NT2/D1 (cell line): Measurements from ENCODE around the gene MYBL2.

Experiments
- DNase-seq: peaks from one replicate; pipeline ENCODE4 v3.0.0-alpha.2; 2011; ENCODE audit warnings: low read depth, low spot score
- H3K27me3 ChIP-seq: 2 replicates; pipeline ENCODE4 v1.6.0; 2011; ENCODE audit warnings: mild to moderate bottlenecking; ENCODE audit not compliant: insufficient read length, insufficient read depth
- H3K36me3 ChIP-seq: 2 replicates; pipeline ENCODE4 v1.6.1; 2011; ENCODE audit warnings: mild to moderate bottlenecking, low read length, mixed read lengths; ENCODE audit not compliant: insufficient read depth, insufficient read length
- H3K4me1 ChIP-seq: 2 replicates; pipeline ENCODE4 v1.5.1; 2011; ENCODE audit not compliant: insufficient read depth, insufficient read length
- H3K4me3 ChIP-seq: 2 replicates; pipeline ENCODE4 v1.5.1; 2011; ENCODE audit warnings: low read depth; ENCODE audit not compliant: insufficient read length
- H3K9ac ChIP-seq: 2 replicates; pipeline ENCODE4 v1.6.0; 2011; ENCODE audit warnings: low read depth; ENCODE audit not compliant: insufficient read length
- H3K9me3 ChIP-seq: 2 replicates; pipeline ENCODE4 v1.5.1; 2011; ENCODE audit warnings: mild to moderate bottlenecking, low read length; ENCODE audit not compliant: insufficient read depth
- SUZ12 ChIP-seq: IDR thresholded peaks from 2 replicates; pipeline ENCODE4 v1.6.1; 2011; ENCODE audit not compliant: insufficient read length, insufficient read depth; ENCODE audit errors: extremely low read depth
- YY1 ChIP-seq: IDR thresholded peaks from 2 replicates; pipeline ENCODE4 v1.6.1; 2011; ENCODE audit not compliant: insufficient read length, insufficient read depth
- ZNF274 ChIP-seq: IDR thresholded peaks from 2 replicates; pipeline ENCODE4 v1.6.1; 2011; ENCODE audit warnings: mild to moderate bottlenecking, low read depth, low read length

Gene MYBL2

GRCh38 chr20:43689165-43689564, 22.3 kb downstream of the MYBL2 start:
- TF ChIP-seq ZNF274 (no peak), YY1 (no peak), SUZ12 (no peak)
- Histone ChIP-seq H3K9ac (no peak overlapping the region), H3K36me3 (peaks cover 80% of the 10 kb centered on the region), H3K9me3 (no peaks in the 10 kb centered on the region), H3K27me3 (no peaks in the 10 kb centered on the region), H3K4me1 (peaks cover 4% of the 10 kb centered on the region), H3K4me3 (no peak overlapping the region)
- no peak for DNase-seq

GRCh38 chr20:43690943-43691598, 24.2 kb downstream of the MYBL2 start:
- Histone ChIP-seq H3K36me3 (peaks cover 91% of the 10 kb centered on the region), H3K9ac (no peak overlapping the region), H3K9me3 (no peaks in the 10 kb centered on the region), H3K27me3 (no peaks in the 10 kb centered on the region), H3K4me1 (peaks cover 4% of the 10 kb centered on the region), H3K4me3 (no peak overlapping the region)
- no peak for DNase-seq
- TF ChIP-seq YY1: no peak
- TF ChIP-seq SUZ12: no peak
- no peak for TF ChIP-seq ZNF274

DNA sequence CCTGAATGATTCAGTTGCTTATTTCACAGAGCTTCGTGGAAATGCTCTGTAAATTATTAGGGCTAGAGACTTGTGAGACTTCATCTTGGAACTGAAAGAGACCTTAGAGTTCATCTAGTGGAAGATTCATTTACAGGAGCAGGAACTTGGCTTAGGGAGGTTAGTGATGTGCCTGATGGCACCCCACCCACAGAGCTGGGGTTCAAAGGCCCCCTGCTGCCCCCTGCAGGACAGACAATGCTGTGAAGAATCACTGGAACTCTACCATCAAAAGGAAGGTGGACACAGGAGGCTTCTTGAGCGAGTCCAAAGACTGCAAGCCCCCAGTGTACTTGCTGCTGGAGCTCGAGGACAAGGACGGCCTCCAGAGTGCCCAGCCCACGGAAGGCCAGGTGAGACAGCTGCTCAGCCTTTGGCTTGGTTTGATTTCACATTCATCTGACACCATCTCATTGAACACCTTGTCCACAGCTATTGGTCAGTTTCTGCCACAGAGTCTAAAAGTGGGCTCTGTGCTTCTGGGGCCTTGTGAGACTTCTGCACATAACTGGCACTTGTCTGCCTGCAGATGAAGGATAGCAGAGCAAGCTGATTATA, 25.1 kb downstream of the MYBL2 start:
- H3K4me3 ChIP-seq: no peak overlapping the region
- no peaks in the 10 kb centered on the region for H3K27me3 ChIP-seq
- peaks cover 90% of the 10 kb centered on the region for H3K36me3 ChIP-seq
- H3K9me3 ChIP-seq: no peaks in the 10 kb centered on the region
- H3K4me1 ChIP-seq: peaks cover 4% of the 10 kb centered on the region
- peak; percentile 42 for DNase-seq
- TF ChIP-seq SUZ12 (no peak), ZNF274 (no peak), YY1 (no peak)
- H3K9ac ChIP-seq: no peak overlapping the region

GRCh38 chr20:43694763-43695162, 27.8 kb downstream of the MYBL2 start:
- no peak overlapping the region for H3K4me3 ChIP-seq
- no peaks in the 10 kb centered on the region for H3K9me3 ChIP-seq
- no peak for TF ChIP-seq ZNF274
- TF ChIP-seq SUZ12: no peak
- TF ChIP-seq YY1: no peak
- peaks cover 79% of the 10 kb centered on the region for H3K36me3 ChIP-seq
- H3K27me3 ChIP-seq: no peaks in the 10 kb centered on the region
- no peak for DNase-seq
- H3K4me1 ChIP-seq: peaks cover under 1% of the 10 kb centered on the region
- H3K9ac ChIP-seq: no peak overlapping the region

- Histone ChIP-seq H3K4me3 (no peak overlapping the region), H3K36me3 (peaks cover 80% of the 10 kb centered on the region), H3K4me1 (no peaks in the 10 kb centered on the region), H3K9ac (no peak overlapping the region), H3K9me3 (no peaks in the 10 kb centered on the region), H3K27me3 (no peaks in the 10 kb centered on the region)
- no peak for DNase-seq
- no peak for TF ChIP-seq SUZ12
These were observed 28.7 kb downstream of the MYBL2 start for GRCh38 chr20:43695571-43695970.

DNA sequence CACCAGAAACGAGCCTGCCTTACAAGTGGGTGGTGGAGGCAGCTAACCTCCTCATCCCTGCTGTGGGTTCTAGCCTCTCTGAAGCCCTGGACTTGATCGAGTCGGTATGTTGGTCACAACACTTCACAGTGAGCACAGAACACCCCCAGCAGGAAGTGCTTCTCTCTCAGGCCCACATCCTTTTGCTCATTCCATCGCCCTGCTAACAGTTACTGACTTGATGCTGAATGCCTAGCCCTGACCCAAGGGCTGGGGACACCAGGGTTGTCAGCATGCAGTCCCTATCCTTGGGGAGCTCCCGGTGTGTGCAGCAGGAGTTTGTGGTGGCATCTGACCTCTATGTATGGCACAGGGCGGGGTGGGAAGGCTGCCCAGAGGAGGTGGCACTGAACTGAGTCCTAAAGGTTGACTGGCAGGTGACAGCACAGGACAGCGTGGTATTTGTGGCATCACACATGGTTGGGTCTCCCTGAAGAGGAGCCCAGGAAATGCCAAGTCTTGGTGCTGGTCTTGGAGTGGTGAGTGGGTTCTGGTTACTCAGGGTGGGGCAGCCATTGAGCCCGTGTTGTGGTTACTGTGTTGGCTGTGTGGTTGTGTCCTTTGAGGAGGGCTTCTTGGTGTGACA, 33.1 kb downstream of the MYBL2 start:
- Histone ChIP-seq H3K9ac (no peak overlapping the region), H3K36me3 (peaks cover 82% of the 10 kb centered on the region)

DNA sequence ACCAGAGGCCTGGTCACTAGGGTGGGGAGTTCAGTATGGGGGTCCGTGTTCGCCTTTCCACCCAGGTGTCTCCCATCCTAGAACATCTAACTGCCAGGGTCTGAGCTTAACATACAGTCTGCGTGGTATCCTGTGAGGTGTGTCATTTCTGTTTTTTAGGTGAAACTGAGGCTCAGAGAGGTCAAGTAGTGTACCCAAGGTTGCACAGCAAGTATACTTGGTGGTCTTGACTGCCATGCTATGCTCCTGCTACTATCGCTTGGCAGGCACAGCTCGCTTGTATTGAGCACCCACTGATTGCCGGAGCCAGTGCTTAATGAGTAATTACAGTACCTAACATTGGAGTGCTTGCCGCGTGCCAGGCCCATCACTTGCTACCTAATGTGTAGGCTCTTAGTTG, 33.7 kb downstream of the MYBL2 start:
- Histone ChIP-seq H3K4me3 (no peak overlapping the region), H3K27me3 (no peaks in the 10 kb centered on the region), H3K9ac (no peak overlapping the region), H3K36me3 (peaks cover 80% of the 10 kb centered on the region), H3K9me3 (no peaks in the 10 kb centered on the region), H3K4me1 (no peaks in the 10 kb centered on the region)
- DNase-seq: no peak
- no peak for TF ChIP-seq SUZ12
- no peak for TF ChIP-seq ZNF274
- no peak for TF ChIP-seq YY1

More for the DNA sequence above, 33.1 kb downstream of the MYBL2 start:
- H3K4me1 ChIP-seq: no peaks in the 10 kb centered on the region
- H3K9me3 ChIP-seq: no peaks in the 10 kb centered on the region
- no peaks in the 10 kb centered on the region for H3K27me3 ChIP-seq
- no peak for TF ChIP-seq ZNF274
- no peak for TF ChIP-seq YY1
- no peak for TF ChIP-seq SUZ12
- DNase-seq: no peak
- no peak overlapping the region for H3K4me3 ChIP-seq

- Histone ChIP-seq H3K4me1 (no peaks in the 10 kb centered on the region), H3K4me3 (no peak overlapping the region), H3K9ac (no peak overlapping the region), H3K9me3 (no peaks in the 10 kb centered on the region), H3K27me3 (no peaks in the 10 kb centered on the region), H3K36me3 (peaks cover 75% of the 10 kb centered on the region)
- TF ChIP-seq SUZ12 (no peak), YY1 (no peak), ZNF274 (no peak)
- no peak for DNase-seq
These were observed 35.6 kb downstream of the MYBL2 start for GRCh38 chr20:43702502-43702901.
